Fibroblast of skin of right quadriceps (primary cell): ENCODE data around the gene HSBP1.

Source experiments
- DNase-seq: peaks from one replicate; pipeline ENCODE4 v3.0.0-alpha.2; 2013

Gene HSBP1

DNA sequence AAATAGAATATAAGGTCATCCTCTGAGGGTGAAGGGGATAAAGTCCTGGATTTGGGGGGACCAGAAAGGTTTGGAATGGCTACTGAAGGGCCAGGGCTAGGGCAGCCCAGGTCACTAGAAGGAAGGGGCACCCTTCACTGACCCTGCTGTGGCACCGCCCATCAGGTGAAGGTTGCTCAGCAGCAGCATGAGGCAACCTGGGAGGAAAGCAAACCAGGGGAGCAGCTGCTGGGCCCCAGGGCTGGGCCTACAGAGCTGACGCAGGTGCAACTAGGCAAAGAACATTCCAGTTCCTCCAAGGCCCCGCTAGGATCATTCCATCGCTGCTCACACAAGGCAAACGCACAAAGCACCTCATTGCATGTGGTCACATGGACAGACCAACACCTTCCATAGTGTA, 3.4 kb upstream of the HSBP1 start:
- DNase-seq: no peak

DNA sequence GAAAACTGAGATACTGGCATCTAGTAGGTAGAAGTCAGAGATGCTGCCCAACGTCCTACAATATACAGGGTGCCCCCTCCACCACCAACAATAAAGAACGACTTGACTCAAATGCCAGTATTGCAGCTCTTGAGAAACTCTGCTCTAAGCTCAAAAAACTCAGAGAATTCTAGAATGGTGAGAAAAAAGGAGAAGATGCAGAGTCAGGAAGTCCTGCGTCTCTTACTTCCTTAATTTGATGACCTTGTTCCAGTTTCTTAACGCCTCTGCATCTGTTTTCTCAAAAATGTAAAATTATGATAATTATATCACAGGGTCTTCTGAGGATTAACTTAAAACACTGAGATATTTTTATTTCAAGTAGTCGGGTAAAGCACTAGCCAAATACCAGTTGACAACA, 1.7 kb upstream of the HSBP1 start:
- DNase-seq: no peak

- no peak for DNase-seq
These were observed 1.0 kb upstream of the HSBP1 start for GRCh38 chr16:83806731-83807130.

- DNase-seq: no peak
These were observed 460 bp upstream of the HSBP1 start for GRCh38 chr16:83807327-83807709.

- DNase-seq: no peak
These were observed 816 bp downstream of the HSBP1 start for GRCh38 chr16:83808573-83809014.

- DNase-seq: no peak
These were observed 1.3 kb downstream of the HSBP1 start for GRCh38 chr16:83809092-83809491.

DNA sequence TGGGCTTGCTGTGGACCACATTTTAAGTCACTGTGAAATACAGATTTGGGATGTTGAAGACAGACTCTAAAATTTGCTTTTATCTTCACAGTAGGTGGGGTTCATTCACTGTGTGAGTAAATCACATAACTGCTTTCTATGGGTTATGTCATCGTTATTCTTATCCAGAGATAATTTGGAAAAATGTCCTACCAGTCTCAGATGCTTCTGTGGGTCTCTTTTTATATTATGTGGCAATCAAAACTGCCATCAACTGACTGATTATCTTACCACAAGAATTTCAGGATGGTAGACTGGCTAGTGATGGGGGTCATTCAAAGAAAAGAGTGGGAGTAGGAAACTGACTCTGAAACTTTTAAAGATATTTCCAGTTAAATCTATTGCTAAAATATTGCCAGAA, 3.1 kb downstream of the HSBP1 start:
- DNase-seq: peak; percentile 55

DNA sequence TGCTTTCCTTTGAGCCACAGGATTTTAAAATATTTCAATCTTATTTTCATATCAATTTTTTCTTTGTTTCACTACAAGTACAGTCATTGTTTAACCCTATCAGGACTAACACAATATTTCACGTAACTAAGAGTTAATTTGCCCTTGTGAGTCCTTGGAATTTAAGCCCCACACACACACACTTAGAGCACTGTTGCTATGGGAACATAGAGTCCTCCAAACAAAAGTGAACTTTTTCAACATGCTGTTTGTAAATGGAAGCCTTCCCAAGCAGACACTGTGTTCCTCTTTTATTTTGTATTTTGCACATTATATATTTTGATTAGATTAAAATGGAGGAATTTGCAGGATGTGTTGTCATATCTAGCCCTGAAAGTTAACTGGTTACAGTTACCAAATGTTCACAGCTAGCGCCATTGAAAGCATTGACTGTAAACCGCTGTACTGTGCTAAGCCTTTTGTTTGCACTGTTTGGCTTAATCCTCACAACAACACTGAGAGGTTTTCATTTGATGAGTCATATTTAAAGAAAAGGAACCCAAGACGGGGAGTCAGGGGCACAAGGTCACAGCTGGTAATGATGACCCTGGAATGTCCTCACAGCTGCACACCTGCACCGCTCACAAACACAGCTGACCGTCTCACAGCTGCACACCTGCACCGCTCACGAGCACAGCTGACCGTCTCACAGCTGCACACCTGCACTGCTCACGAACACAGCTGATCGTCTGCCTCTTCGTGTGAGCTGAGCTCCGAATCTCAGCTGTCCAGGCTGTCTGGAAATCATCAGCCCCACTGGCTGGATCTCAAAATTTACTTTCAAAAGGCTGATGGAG, 6.3 kb downstream of the HSBP1 start:
- DNase-seq: peak; percentile 74

DNA sequence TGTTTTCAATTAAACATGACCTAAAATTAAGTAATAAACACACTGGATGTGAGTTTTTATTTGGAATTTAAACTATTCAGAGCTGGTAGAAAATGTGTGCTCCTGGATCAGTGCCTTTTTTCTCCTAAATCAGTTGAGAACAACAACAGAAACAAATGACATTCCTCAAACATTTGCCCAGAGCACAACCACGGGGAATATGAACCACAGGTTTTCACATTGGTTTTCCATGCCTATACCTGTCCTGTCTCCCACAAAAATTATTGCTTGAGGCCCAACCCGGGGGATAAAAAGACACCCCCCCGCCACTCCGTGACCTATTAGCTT, 6.8 kb downstream of the HSBP1 start:
- DNase-seq: peak; percentile 83

DNA sequence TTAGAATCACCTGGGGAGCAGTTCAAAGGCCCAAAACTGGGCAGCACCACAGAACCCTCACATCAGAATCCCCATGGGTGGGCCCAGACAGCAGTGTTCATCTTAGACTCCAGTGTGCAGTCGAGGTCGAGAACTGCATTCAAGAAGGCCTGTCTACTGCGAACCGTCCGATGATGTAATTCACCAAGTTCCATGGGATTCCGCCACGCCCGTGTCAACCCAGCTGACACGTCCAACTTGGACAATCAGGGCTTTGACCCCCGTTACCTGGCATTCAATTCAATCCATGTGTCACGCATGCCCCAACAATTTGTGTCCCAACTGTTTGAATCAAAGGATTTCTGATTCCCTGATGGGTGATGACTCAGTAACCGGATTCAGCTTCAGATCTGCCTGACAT, 9.2 kb downstream of the HSBP1 start:
- no peak for DNase-seq

GRCh38 chr16:83818276-83818675, 10.5 kb downstream of the HSBP1 start:
- DNase-seq: no peak

- DNase-seq: no peak
These were observed 11.6 kb downstream of the HSBP1 start for GRCh38 chr16:83819361-83819760.

DNA sequence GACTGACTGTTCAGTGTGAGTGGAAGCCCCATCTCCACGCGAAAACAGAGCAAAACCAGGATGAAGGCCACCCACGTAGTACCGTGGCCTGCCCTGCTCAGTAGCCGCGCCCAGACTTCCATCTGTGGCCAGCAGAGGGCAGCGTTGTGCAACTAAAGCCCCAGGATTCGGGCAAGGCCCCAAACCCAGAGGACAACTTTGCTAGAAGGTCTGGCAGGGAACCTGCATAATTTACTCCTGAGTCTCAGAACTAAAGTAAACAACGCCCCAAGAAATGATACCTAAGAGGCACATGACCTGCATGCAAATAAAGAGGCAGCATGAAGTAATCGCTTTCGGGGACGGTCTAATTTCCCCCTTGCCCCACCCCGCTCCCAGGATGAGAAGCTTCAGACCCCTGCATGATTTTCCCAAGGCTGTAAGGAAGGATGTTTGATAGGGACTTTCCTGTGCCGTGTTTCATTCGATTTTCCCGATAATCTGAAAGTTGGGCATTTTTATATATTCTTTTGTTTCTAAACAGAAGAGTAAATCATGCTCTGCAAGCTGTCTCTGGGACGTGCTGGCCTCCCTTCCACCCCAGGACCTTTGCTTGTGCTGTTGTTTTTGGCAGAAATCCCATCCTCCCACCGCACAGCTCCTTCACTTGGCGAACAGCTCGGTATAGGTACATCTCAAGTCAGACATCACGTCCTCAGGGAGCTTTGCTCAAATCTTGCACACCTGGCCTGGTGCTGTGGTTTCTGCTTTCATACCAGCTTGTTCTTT, 18.6 kb downstream of the HSBP1 start:
- DNase-seq: peak; percentile 79

GRCh38 chr16:83830091-83830768, 22.5 kb downstream of the HSBP1 start:
- no peak for DNase-seq

DNA sequence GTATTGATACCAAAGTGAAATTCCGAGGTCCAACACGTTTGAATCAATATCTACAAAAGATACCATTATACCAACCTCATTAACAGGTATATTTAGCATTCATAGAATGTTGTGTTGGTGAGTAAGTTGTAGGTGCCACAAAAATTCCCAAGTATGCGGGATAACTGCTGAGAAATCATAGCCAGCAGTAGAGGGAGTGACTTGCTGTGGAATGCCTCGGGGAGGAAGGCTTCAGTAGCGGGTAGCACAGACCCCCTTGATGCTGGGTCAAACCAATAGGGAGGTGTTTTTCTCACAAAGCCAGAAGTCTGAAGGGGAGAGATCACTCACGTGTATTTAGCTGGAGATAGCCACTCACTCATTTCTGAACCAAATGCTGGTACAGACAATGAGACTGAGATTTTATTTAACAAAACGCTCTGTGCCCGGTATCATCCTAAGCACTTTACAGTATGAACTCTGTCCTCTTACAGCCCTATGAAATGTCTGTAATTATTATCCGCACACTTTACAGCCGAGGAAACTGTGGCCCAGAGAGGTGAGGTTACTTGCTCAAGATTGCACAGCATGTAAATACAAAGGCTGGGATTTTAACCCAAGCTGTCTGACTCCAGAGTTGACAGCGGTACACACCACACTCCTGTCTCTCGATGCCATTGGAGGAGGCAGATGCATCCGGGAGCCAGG, 23.1 kb downstream of the HSBP1 start:
- DNase-seq: peak; percentile 36

DNA sequence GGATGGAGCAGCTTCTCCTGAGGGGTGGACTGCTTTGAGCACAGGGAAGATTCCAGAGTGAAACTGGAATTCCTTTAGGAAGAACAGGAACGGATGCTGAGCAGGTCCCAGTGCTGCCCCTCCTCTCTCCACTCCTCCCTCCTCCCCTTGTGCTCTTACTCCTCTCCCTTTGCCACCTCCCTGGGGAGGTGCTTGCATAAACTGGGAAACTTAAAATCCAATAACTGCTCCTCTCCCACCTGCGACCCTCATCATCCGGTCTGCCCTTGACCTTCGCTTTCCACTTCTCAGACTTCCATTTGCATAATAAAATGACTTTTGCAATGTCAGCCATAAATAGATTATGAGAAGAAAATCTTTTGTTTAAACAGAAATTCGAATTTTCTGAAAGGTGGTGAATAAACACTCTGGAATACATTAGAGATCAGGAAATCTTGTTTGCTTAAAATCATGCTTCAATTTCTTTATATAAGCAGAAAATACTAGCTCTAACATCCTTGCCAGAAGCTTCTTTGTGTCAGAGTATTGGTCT, 23.7 kb downstream of the HSBP1 start:
- no peak for DNase-seq

- no peak for DNase-seq
These were observed 26.1 kb downstream of the HSBP1 start for GRCh38 chr16:83833921-83834320.

DNA sequence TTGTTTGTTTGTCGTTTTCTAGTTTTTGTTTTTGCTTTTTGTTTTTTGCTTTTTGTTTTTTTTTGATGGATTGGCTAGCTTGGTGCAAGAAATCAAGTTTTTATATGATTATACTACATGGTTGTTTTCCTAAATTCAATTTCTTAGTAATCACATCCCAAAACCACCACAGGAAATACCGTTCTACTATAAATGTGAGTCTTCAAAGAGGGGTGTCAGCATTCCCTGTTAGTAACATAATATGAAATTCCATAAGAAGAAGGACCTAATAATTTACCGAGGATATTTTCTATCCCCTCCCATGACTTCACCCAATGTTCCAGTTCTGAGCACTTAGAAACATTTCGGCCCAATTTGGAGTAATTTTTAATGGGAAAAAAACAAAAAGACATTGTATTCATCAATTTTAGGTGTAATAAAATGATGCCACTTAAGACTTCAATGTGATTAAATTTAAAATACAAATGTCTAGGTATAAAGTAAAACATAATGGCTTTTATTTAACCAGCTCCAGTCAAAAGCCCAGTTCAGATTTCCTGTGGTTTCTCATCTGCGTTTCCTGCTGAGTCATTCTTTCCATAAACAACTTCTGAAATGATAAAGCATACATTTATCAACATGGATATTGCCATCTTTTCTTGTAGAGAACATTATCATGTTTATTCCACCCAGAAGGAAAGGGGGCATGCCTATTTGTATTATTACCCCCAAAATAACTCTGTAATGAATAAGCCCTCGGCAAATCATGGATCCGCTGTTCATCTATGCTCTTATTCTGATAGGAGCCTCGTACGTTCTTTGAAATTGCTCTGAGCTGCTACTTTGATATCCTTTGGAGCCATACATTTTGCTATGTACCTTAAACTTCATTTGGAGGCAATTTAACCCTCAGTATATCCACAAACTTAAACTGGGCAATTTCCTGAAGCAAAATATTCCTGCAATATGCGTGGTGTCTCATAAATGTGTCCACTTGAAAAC, 28.1 kb downstream of the HSBP1 start:
- peak; percentile 77 for DNase-seq

- no peak for DNase-seq
These were observed 29.8 kb downstream of the HSBP1 start for GRCh38 chr16:83837566-83837965.

DNA sequence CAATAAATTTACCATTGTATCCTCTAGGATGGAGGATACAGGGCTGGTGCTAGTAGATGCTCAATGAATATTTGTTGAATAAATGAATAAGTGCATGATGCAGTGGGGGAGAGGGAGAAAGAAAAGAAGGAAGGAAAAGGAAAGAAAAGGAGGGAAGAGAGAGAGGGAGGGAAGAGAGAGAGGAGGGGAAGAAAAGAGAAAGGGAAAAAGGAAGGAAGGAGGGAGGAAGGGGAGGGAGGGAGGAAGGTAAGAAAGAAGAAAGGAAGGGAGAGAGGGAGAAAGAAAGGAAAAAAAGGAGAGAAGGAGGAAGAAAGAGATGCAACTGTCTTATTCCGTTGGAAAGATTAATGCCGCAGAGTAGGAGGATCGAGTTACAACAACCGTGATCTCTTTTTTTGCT, 30.4 kb downstream of the HSBP1 start:
- no peak for DNase-seq

DNA sequence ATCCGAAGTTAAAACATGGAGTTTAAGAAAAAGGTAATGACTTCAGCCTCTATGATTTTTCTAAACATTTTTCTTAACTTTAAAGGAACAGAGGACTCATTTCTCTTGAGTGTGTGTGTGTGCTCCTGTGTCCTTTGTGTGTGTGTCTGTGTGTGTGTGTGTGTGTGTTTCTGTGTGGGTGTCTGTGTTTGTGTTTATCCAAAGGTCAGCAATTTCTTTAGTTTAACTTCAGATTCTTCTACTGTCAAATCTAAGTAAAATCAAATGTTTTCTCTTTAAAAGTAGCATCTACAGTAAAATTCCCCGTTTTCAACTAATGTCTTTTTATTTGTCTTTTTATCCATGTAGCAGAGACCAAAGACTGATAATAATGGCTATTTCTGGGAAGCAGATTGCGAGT, 31.8 kb downstream of the HSBP1 start:
- no peak for DNase-seq
